ENCODE results near the gene S100A10.

Gene S100A10

GRCh38 chr1:151985768-151986167 is 7.9 kb downstream of the S100A10 start:
- no peak for DNase-seq

- DNase-seq, result no peak
Observed at GRCh38 chr1:151985270-151985669, 8.4 kb downstream of the S100A10 start.

GRCh38 chr1:151984313-151984956 is 9.2 kb downstream of the S100A10 start:
- no peak for DNase-seq

GRCh38 chr1:151982300-151983005 is 11.2 kb downstream of the S100A10 start:
- no peak for DNase-seq

GRCh38 chr1:151981178-151981525 is 12.5 kb downstream of the S100A10 start:
- DNase-seq, result no peak

- no peak for DNase-seq
Observed at GRCh38 chr1:151980287-151981177, 13.1 kb downstream of the S100A10 start.

GRCh38 chr1:151978922-151979321 is 14.7 kb downstream of the S100A10 start:
- no peak for DNase-seq

GRCh38 chr1:151977662-151978230 is 15.9 kb downstream of the S100A10 start:
- no peak for DNase-seq

- no peak for DNase-seq
Observed at GRCh38 chr1:151976858-151977257, 16.8 kb downstream of the S100A10 start.

GRCh38 chr1:151976015-151976343 is 17.7 kb downstream of the S100A10 start:
- no peak for DNase-seq

GRCh38 chr1:151975311-151976014 is 18.2 kb downstream of the S100A10 start:
- no peak for DNase-seq

GRCh38 chr1:151972542-151973248 is 21.0 kb downstream of the S100A10 start:
- DNase-seq, result peak; percentile 11

- no peak for DNase-seq
Observed at GRCh38 chr1:151970626-151971025, 23.0 kb downstream of the S100A10 start.

- no peak for DNase-seq
Observed at GRCh38 chr1:151970128-151970527, 23.5 kb downstream of the S100A10 start.

- no peak for DNase-seq
Observed at GRCh38 chr1:151968791-151969399, 24.8 kb downstream of the S100A10 start.

GRCh38 chr1:151968058-151968457 is 25.6 kb downstream of the S100A10 start:
- DNase-seq, result peak; percentile 13

GRCh38 chr1:151967091-151967490 is 26.6 kb downstream of the S100A10 start:
- no peak for DNase-seq

- no peak for DNase-seq
Observed at GRCh38 chr1:151966061-151966460, 27.6 kb downstream of the S100A10 start.

- DNase-seq, result no peak
Observed at GRCh38 chr1:151964510-151964909, 29.1 kb downstream of the S100A10 start.

- DNase-seq, result no peak
Observed at GRCh38 chr1:151963288-151963687, 30.4 kb downstream of the S100A10 start.

- no peak for DNase-seq
Observed at GRCh38 chr1:151961833-151962232, 31.8 kb downstream of the S100A10 start.
